Uterus (tissue), 4 donors: ENCODE data around the gene HIPK2. TPM values are rescaled to one million over a fixed set of nuclear protein-coding genes. Genes with fewer than 3 reads are reported as not detected.

Experiments
- DNase-seq, 2 donors: peaks; one replicate each; pipeline ENCODE4 v3.0.0-alpha.2; 2019 to 2020
- H3K27ac ChIP-seq, 2 donors: fragments of 200-600 bp; sonication (generic); 1 replicate in 1 of 2; 2 replicates in 1 of 2; pipeline ENCODE4 v1.5.1; 2016 to 2018
- H3K27me3 ChIP-seq, 2 donors: fragments of 200-600 bp; sonication (generic); one replicate each; pipeline ENCODE4 v1.5.1; 2018 to 2019; ENCODE audit warnings: control low read depth in 1 of 2
- H3K36me3 ChIP-seq, 2 donors: fragments of 200-600 bp; sonication (generic); one replicate each; pipeline ENCODE4 v1.5.1; 2019; ENCODE audit warnings: control low read depth in 1 of 2
- H3K4me1 ChIP-seq, 2 donors: fragments of 200-600 bp; sonication (generic); one replicate each; pipeline ENCODE4 v1.5.1; 2018 to 2019; ENCODE audit warnings: control low read depth in 1 of 2
- H3K4me3 ChIP-seq, 2 donors: fragments of 200-600 bp; sonication (generic); 1 replicate in 1 of 2; 2 replicates in 1 of 2; pipeline ENCODE4 v1.5.1; 2018 to 2019; ENCODE audit warnings: mild to moderate bottlenecking in 1 of 2
- H3K9me3 ChIP-seq, 2 donors: fragments of 200-600 bp; sonication (generic); one replicate each; pipeline ENCODE4 v1.5.1; 2019; ENCODE audit warnings: control low read depth in 1 of 2
- POLR2A ChIP-seq, 2 donors: fragments of 450-650 bp; IDR thresholded peaks; one replicate each; pipeline ENCODE4 v1.6.1; 2016; ENCODE audit warnings: antibody characterized with exemption in 2 of 2, mild to moderate bottlenecking in 1 of 2, moderate library complexity in 1 of 2
- intact Hi-C: fragments of 100-400 bp; cut with DNase I; formaldehyde crosslinking; loops from one replicate; pipeline ENCODE4 v1.15.1; 2023; ENCODE audit warnings: low total_unique reads
- total RNA-seq, 4 donors: library from RNA; depleted of rRNA in 3 of 4; stranded (reverse); fragments of >200 nt in 3 of 4; gene quantifications; one replicate each; pipeline versions ENCODE4 v1.1.0 to v1.2.4, GENCODE V29; 2014 to 2023
- TF ChIP-seq, protein P1 (sequence below), 4 experiments: fragments of 200-600 bp in 2 of 4; fragments of 450-650 bp in 2 of 4; sonication (generic) in 2 of 4; IDR thresholded peaks; one replicate each; pipeline ENCODE4 v1.5.1; 2016 to 2019; ENCODE audit warnings: antibody characterized with exemption in 4 of 4, mild to moderate bottlenecking in 2 of 4, moderate library complexity in 1 of 4
- donor health status: DM: yes; HTN: yes; CAD: no.

HIPK2 gene
- total RNA-seq, 4 donors from 2014 or later, result 9.4 to 65.8 (median 19.2) TPM

GRCh38 chr7:139651914-139652313 lies 125.9 kb downstream of the HIPK2 start:
- Histone ChIP-seq H3K4me1 (no peaks in the 10 kb centered on the region), H3K36me3 (no peaks in the 10 kb centered on the region), H3K4me3 (no peak overlapping the region), H3K9me3 (no peaks in the 10 kb centered on the region), H3K27ac (no peak overlapping the region), H3K27me3 (no peaks in the 10 kb centered on the region)
- TF ChIP-seq POLR2A (IDR thresholded peaks at IDR 0.05), result no peak
- TF ChIP-seq, protein P1, sequence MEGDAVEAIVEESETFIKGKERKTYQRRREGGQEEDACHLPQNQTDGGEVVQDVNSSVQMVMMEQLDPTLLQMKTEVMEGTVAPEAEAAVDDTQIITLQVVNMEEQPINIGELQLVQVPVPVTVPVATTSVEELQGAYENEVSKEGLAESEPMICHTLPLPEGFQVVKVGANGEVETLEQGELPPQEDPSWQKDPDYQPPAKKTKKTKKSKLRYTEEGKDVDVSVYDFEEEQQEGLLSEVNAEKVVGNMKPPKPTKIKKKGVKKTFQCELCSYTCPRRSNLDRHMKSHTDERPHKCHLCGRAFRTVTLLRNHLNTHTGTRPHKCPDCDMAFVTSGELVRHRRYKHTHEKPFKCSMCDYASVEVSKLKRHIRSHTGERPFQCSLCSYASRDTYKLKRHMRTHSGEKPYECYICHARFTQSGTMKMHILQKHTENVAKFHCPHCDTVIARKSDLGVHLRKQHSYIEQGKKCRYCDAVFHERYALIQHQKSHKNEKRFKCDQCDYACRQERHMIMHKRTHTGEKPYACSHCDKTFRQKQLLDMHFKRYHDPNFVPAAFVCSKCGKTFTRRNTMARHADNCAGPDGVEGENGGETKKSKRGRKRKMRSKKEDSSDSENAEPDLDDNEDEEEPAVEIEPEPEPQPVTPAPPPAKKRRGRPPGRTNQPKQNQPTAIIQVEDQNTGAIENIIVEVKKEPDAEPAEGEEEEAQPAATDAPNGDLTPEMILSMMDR (IDR thresholded peaks at IDR 0.05), result no peak
- no peak for DNase-seq
- intact Hi-C loops, result loop anchor here (10.0 kb wide), 1 partner anchor 123 kb away; the partner anchor contains the start of gene HIPK2

DNA sequence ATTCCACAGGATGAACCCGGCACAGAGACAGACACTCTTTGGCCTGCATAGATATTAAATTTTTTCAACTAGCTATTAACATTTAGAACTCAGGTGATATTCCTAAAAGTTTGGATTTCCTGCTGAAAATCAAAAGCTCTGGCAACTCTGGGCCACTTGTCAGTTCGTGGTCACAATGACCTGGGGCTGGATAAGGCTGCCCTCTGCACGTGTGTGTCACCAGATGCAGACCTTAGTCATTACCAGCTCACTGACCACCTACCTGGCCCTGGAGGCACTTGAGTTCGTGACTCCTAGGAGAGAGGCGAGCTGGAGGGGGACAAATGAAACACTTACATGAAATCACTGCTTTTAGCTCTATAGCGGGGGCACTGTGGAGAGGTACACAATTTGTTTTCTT lies 126.5 kb downstream of the HIPK2 start:
- Histone ChIP-seq H3K27me3 (no peaks in the 10 kb centered on the region), H3K4me1 (no peaks in the 10 kb centered on the region), H3K9me3 (no peaks in the 10 kb centered on the region), H3K36me3 (no peaks in the 10 kb centered on the region), H3K4me3 (no peak overlapping the region), H3K27ac (no peak overlapping the region)
- no peak for TF ChIP-seq POLR2A (IDR thresholded peaks at IDR 0.05)
- intact Hi-C loops, result loop anchor here (10.0 kb wide), 1 partner anchor 123 kb away; the partner anchor contains the start of gene HIPK2
- DNase-seq, result no peak

GRCh38 chr7:139650429-139651100 lies 127.2 kb downstream of the HIPK2 start:
- no peaks in the 10 kb centered on the region for H3K36me3 ChIP-seq
- no peaks in the 10 kb centered on the region for H3K27me3 ChIP-seq
- H3K9me3 ChIP-seq, result no peaks in the 10 kb centered on the region
- DNase-seq, result no peak
- intact Hi-C loops, result loop anchor here (10.0 kb wide), 1 partner anchor 124 kb away; the partner anchor contains the start of gene HIPK2
- TF ChIP-seq, protein P1 (IDR thresholded peaks at IDR 0.05), result no peak
- no peak for TF ChIP-seq POLR2A (IDR thresholded peaks at IDR 0.05)
- H3K4me1 ChIP-seq, result no peaks in the 10 kb centered on the region
- no peak overlapping the region for H3K4me3 ChIP-seq
- peak overlapping the region in 1 of 2 donors; percentile 71 for H3K27ac ChIP-seq

GRCh38 chr7:139648941-139649425 lies 128.8 kb downstream of the HIPK2 start:
- H3K27ac ChIP-seq, result peak overlapping the region; percentile 21 to 71
- no peaks in the 10 kb centered on the region for H3K9me3 ChIP-seq

DNA sequence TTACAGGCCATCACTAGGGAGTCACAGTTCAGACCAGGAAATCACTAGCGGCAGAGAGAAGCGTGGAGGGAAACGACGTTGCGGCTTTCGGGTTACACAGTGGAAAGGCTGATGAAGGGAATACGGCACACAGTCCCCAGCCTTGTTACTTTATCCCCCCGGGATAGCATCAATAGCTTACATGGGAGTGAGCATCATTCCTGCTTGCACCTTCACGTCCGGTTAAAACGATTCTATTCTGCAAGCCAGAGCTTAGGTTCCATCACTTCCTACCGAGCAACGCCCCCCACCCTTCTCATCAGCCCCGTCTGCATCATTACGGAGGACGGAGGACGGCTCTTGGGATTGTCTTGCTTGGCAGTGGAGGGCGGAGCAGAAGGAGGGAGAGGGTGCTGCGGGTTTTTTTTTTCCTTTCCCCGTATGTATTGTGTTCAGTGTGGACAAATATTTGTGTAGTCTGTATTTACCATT lies 129.4 kb downstream of the HIPK2 start:
- TF ChIP-seq POLR2A (IDR thresholded peaks at IDR 0.05), result no peak
- TF ChIP-seq, protein P1 (IDR thresholded peaks at IDR 0.05), result no peak
- no peaks in the 10 kb centered on the region for H3K27me3 ChIP-seq
- no peaks in the 10 kb centered on the region for H3K4me1 ChIP-seq
- no peaks in the 10 kb centered on the region for H3K9me3 ChIP-seq
- intact Hi-C loops, result loop anchor here (10.0 kb wide), 1 partner anchor 356 kb away; no protein-coding TSS in a partner anchor
- H3K4me3 ChIP-seq, result no peak overlapping the region
- DNase-seq, result no peak
- H3K36me3 ChIP-seq, result no peaks in the 10 kb centered on the region
- peak overlapping the region; percentile 4 to 55 for H3K27ac ChIP-seq

More at GRCh38 chr7:139648941-139649425, 128.8 kb downstream of the HIPK2 start:
- H3K4me3 ChIP-seq, result no peak overlapping the region
- TF ChIP-seq POLR2A (IDR thresholded peaks at IDR 0.05), result no peak
- DNase-seq, result peak in 1 of 2 donors; percentile 27
- intact Hi-C loops, result loop anchor here (10.0 kb wide), 1 partner anchor 356 kb away; no protein-coding TSS in a partner anchor
- no peaks in the 10 kb centered on the region for H3K4me1 ChIP-seq
- no peaks in the 10 kb centered on the region for H3K27me3 ChIP-seq
- H3K36me3 ChIP-seq, result no peaks in the 10 kb centered on the region

DNA sequence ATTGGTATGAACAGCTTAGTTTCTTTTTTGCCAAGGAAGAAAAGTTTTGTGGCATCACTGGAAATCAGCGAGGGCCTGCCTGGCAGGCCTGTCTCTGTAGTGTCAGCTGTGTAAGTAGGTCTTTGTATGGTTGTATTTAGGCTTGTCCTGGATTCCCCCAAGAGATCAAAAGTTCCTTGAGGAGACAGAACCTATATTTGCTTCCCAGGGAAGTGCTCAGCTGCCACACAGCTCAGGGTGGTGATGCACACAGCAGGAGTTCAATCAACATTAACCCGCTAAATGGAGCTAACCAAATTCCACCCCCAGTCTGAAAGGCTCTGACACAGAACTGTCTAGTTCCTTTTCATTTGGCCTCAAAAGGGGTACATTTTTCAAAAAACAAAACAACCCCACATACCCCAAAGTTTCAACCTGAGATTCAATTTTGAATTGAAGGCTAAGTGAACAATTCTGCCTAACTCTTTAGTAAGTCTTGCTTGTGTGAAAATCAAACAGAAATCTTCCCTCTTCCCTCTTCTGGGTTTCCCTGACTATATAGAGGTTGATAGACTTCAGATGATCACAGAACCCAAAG lies 129.9 kb downstream of the HIPK2 start:
- peak overlapping the region; percentile 4 to 55 for H3K27ac ChIP-seq
- intact Hi-C loops, result loop anchor here (10.0 kb wide), 1 partner anchor 357 kb away; no protein-coding TSS in a partner anchor

More for the DNA sequence above, 129.9 kb downstream of the HIPK2 start:
- no peaks in the 10 kb centered on the region for H3K27me3 ChIP-seq
- H3K9me3 ChIP-seq, result no peaks in the 10 kb centered on the region
- no peaks in the 10 kb centered on the region for H3K36me3 ChIP-seq
- no peak for DNase-seq
- no peak overlapping the region for H3K4me3 ChIP-seq
- no peak for TF ChIP-seq POLR2A (IDR thresholded peaks at IDR 0.05)
- TF ChIP-seq, protein P1 (IDR thresholded peaks at IDR 0.05), result no peak
- no peaks in the 10 kb centered on the region for H3K4me1 ChIP-seq
